ENCODE data around the gene FRYL.

DNA sequence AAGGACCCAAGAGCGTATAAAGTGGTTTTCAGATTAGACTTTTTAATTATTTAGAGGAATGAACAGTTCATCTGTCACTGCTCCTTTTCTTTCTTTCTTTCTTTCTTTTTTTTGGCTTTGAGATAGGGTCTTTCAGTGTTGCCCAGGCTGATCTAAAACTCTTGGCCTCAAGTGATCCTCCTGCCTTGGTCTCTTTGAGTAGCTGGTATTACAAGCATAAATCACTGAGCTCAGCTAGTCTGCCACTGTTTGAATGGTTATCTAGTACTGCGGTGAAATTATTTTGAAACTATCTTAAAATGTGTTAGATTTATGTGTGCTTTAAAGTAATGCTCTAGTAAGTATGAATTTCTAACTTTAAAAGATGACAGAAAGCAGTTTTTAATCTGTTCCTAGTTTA is 6.5 kb upstream of the FRYL start:
- TF ChIP-seq, protein P1, sequence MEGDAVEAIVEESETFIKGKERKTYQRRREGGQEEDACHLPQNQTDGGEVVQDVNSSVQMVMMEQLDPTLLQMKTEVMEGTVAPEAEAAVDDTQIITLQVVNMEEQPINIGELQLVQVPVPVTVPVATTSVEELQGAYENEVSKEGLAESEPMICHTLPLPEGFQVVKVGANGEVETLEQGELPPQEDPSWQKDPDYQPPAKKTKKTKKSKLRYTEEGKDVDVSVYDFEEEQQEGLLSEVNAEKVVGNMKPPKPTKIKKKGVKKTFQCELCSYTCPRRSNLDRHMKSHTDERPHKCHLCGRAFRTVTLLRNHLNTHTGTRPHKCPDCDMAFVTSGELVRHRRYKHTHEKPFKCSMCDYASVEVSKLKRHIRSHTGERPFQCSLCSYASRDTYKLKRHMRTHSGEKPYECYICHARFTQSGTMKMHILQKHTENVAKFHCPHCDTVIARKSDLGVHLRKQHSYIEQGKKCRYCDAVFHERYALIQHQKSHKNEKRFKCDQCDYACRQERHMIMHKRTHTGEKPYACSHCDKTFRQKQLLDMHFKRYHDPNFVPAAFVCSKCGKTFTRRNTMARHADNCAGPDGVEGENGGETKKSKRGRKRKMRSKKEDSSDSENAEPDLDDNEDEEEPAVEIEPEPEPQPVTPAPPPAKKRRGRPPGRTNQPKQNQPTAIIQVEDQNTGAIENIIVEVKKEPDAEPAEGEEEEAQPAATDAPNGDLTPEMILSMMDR (IDR thresholded peaks at IDR 0.05), result no peak
- no peak for TF ChIP-seq POLR2A (IDR thresholded peaks at IDR 0.05)

Measured in uterus (tissue), 2 donors.